GM21825 (cell line): ENCODE data around the gene RHOB.
"Not testable (repeated sequence)": the region's sequence is repeated elsewhere in the genome, so short reads cannot be mapped to it uniquely, and the experiment has no call there.

Experiments used
- ATAC-seq: cut with Tn5 transposase; IDR thresholded peaks from one replicate; pipeline ENCODE4 v1.9.1; 2021; ENCODE audit warnings: mild to moderate bottlenecking, moderate library complexity; ENCODE audit not compliant: unreplicated experiment

RHOB gene

DNA sequence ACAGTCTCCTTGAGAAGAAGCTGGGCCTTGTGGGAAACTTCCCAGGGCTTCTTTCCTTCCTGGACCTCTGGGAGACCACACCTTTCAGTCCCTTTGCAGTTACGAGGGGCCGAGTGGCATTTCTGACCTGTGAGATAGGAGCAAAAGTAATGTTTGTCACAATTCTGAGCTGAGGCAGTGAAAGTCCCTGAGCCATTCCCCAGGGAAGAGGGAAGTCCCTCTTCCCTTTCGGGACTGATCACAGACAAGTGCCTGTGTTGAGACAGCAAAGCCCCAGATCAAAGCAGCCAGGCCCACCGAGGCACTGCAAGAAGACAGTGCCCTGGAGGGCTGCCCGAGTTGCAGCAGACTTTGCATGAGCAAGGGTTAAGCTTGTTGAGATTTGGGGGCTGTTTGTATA, 41.9 kb downstream of the RHOB start:
- no peak for ATAC-seq

DNA sequence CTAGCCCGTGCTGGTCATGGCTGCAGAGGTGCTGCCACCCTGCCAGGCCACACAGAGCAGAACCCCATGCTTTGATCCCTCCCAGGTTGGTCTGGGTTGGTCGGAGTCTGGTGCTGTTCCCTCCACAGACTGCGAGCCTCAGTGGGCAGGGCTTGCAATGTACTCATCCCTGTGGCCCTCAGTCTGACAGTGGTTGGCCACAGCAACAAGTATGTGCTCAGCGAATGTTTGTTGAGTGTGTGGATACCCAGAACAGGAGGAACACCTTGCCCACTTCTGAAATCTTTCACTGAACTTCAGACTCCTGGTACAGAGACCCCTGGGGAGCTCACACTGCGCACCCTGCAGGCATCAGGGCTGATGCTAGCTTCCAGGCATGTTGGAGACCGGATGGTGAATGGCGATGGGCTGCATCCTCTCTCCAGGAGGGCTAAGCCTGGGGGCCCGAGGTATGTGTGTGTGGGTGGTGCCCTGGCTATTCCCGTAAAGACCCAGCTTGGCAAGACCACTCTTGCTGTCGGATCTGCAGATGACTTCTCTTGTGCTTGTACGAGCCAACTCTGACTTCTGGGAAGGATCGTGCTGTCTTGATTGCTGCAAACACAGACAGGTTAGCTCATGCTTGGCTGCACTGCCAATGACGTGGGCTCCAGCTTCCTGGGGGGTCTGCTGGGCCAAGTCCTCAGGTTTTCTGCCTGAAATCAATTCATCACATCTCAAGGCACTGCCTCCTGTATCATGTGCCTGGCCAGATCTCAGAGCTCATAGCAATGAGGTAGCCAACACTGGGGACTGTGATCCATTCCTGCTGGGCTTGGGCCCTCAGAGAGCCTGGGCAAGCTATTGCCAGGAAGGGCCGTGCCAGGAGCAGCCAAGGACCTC, 43.7 kb downstream of the RHOB start:
- ATAC-seq: no peak

DNA sequence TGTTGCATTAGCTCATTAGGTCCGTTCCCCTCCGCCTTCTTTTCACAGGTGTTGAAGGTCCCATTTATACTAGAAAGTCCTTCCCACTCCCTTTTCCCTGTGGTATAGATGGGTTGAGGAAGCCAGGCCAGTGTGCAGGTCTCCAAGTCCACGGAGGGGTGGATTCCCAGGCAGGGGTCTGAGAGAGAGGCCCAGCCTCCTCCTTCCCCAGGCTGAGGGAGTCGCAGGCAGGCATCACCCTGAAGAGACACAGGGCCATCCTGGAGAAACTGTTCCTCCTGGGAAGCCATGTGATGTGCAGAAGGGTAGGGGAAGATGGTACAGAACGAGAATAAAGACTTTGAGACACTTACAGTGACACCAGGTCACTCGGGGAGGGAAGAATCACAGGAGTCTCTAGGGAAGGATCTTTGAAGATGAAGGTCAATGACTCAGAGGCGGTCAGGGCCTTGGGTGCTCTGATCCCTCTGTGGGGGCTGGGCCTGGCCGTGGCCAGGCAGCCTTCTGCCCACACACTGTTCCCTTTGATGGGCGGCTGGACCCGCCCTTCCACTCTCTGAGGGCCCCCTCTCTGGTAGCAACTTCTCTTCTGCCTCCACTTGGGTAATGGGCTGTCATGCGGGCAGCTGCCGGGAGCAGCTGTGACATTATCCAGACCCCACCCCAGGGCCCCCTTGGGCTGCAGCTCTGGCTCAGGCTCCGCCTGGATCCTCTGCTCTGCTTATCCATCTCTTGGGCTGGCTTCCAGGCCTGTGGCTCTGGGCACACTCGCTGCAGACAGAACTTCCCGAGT, 45.1 kb downstream of the RHOB start:
- no peak for ATAC-seq

DNA sequence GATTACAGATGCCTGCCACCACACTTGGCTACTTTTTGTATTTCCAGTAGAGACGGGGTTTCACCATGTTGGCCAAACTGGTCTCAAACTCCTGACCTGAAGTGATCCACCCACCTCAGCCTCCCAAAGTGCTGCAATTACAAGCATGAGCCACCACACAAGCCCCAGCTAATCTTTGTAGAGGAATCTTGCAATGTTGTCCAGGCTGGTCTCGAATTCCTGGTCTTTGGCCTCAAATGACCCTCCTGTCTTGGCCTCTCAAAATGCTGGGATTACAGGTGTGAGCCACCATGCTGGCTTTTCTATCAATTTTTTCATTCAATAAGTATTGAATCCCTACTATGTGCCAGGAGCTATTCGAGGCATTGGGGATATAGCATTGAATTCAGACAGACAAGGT, 46.2 kb downstream of the RHOB start:
- not testable (repeated sequence) for ATAC-seq

DNA sequence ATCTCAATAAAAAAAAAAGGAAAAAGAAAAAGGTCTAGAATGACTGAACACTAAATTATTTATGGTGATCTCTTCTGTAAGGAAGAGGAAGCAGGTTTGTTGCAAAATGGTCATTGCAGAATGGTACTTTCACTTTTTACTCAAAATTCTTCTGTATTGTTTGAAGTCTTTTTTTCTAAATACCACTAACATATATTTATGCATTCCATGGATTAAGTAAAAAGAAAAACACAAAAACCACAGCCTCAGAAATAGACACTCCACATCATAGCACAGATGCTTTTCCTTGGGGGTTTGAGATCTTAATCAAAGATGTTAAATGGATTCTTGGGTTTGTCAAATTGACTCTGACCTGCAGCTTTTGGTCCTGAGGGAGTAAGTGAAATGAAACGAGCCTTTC, 47.4 kb downstream of the RHOB start:
- no peak for ATAC-seq

DNA sequence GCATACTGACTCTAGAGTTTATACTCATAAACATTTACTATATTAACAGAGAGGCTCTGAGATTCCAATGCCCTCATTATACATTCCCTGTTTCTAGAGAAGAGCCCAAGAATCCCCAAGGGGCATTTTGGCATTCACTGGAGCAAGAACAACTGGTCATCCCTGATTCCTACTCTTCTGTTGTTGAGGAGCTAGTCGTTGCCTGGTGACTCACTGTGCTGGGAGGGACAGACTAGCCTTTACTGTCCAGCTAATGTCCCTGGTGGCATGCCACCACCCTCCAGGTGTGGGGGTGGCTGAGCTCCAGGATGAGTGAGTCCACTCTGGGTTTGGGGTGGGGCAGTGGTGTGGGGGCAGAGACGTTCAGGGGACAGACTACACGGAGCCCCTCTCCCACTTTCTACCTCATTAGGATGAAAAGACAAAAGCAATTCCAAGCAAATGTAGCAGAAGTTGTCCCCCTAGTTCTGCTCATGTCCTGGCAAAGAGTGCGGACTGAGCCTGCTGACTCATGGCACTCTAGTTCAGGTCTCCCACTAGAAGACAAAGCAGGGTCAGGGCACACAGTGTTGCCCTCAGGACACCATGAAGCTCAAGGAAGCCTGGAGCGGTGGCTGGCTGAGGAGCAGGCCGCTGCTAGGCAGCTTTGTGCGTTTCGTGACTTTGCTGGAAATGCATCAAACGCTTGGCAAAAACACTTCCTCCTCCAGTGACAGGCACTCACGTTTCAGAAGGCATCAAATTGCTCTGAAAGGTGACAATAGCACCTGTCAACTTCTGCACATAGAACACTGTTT, 49.4 kb downstream of the RHOB start:
- no peak for ATAC-seq

DNA sequence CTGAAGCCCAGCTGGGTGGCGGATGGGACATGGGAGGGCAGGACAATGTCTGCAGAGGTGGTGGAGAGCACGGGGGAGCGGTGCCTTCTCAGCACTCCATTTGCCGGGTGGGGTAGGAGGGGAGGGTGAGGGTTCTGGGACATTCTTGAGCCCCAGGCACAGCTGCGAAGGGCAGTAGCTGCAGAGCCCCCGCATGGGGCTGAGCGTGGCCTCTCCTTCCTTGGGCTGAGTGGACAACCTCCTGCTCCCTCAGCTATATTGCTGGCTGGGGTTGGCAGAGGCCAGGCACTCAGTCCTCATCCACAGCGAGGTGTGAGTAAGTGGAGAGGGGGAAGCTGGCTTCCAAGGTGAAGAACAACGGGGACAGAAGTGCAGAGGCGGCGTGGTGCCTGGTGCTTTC, 50.1 kb downstream of the RHOB start:
- ATAC-seq: no peak
